ENCODE measurements around the gene NTRK3.

- TF ChIP-seq POLR2A (IDR thresholded peaks at IDR 0.05), result no peak
- no peak for TF ChIP-seq CTCF (IDR thresholded peaks at IDR 0.05 in 8 of 11, conservative IDR thresholded peaks at IDR 0.05 in 3 of 11)
Measured at GRCh38 chr15:87866961-87867360, 389.6 kb downstream of the NTRK3 start.
